ENCODE results near the gene CYFIP2. TPM values are rescaled to one million over a fixed set of nuclear protein-coding genes. Genes with fewer than 3 reads are reported as not detected.

CYFIP2 gene
- total RNA-seq, 1 experiment from 2014 or later = 45.1 TPM

DNA sequence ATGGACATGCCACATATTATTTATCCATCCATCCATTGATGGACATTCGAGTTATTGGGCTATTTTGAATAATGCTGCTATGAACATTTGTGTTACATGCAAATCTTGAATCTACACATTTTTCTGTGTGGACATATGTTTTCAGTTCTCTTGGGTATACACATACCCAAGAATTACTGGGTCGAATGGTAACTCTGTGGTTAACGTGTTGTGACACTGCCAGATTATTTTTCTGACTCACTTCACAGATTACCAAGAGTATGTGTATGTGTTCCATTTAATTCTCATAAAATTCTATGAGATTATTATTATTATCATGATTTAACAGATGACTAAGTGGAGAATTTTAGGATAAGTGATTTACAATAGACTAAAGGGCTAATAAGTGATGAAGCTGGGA lies 26.7 kb downstream of the CYFIP2 start:
- Histone ChIP-seq H4K20me1 (ENCODE audit: insufficient read depth) (no peaks in the 10 kb centered on the region), H3K27me3 (ENCODE audit: insufficient read depth, low read length) (no peaks in the 10 kb centered on the region), H3K9ac (ENCODE audit: low read length) (no peak overlapping the region), H2AFZ (ENCODE audit: low read depth, low read length, poor library complexity, severe bottlenecking) (no peak overlapping the region), H3K79me2 (ENCODE audit: insufficient read depth, low read length) (no peaks in the 10 kb centered on the region), H3K9me3 (ENCODE audit: control insufficient read depth in 1 of 2, insufficient read depth in 1 of 2, low read depth in 1 of 2, low read length in 2 of 2) (no peaks in the 10 kb centered on the region), H3K9me2 (ENCODE audit: insufficient read depth) (no peaks in the 10 kb centered on the region; the same call in 1 of the 2 replicates), H3K4me2 (ENCODE audit: low read length) (no peak overlapping the region), H3K27ac (ENCODE audit: low read depth, low read length) (no peak overlapping the region), H3K36me3 (ENCODE audit: control insufficient read depth in 1 of 2, insufficient read depth in 2 of 2, low read length in 2 of 2) (0 out of 4 replicates have a peak, but pooled peaks cover 0 to 2% of the 10 kb centered on the region in 2 experiments), H3K4me3 (replicated peaks in 1 of 2; ENCODE audit: low read depth in 1 of 2, low read length in 2 of 2) (no peak overlapping the region), H3K4me1 (ENCODE audit: control insufficient read depth in 1 of 2, insufficient read depth in 2 of 2, low read length in 2 of 2) (peaks cover 10 to 19% of the 10 kb centered on the region in 2 experiments)
- POLR2A ChIA-PET = no interaction called here
- TF ChIP-seq CEBPB (IDR thresholded peaks at IDR 0.05; ENCODE audit: low read depth) = no peak
- no peak for TF ChIP-seq EZH2 (IDR thresholded peaks at IDR 0.05)
- no peak for TF ChIP-seq JUND (IDR thresholded peaks at IDR 0.05)
- TF ChIP-seq EGR1 (IDR thresholded peaks at IDR 0.05; ENCODE audit: low read depth) = no peak
- TF ChIP-seq SP1 (IDR thresholded peaks at IDR 0.05; ENCODE audit: low read depth) = no peak
- RAD21 ChIA-PET (ENCODE audit: low non-redundant PET in 1 of 2, low total read pairs in 2 of 2, uncharacterized antibody in 2 of 2, unreplicated experiment in 2 of 2) = no interaction called here
- CTCF ChIA-PET = no interaction called here
- no TSS peak for BruUV-seq (replicated peaks)
- DNase-seq (ENCODE audit: low read depth, low spot score) = no peak
- intact Hi-C loops (cut with micrococcal nuclease) = no loop called here
- ATAC-seq = no peak

DNA sequence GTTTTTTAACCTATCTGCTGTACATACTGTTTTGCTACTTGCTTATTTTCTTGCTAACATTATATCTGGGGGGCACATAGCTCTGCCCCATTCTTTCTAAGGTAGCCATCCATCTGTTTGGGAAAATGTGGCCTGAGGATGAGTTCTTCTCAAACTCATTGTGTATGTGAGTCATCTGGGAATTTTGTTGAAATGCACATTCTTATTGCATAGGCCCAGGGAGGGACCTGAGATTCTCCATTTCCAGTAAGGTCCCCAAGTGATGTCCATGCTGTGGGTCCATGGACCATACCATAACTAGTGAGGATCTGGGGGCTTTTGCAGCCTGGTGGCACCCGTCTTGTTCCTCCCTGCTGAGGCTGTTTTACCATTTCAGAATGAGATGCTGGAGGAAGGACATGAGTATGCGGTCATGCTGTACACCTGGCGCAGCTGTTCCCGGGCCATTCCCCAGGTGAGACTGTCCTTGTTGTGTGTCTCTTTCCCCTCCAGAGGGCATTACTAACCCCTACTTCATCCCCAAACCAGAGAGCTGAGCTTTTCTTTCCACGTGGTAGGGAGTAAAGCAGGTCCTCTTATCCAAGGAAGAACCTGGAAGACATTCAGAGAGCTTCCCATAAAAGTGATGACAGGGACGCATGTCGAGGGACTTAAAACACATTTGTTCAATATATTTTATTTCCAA lies 28.6 kb downstream of the CYFIP2 start:
- intact Hi-C loops (cut with micrococcal nuclease) = no loop called here
- no peaks in the 10 kb centered on the region for H4K20me1 ChIP-seq (ENCODE audit: insufficient read depth)
- no TSS peak for BruUV-seq (replicated peaks)
- no peaks in the 10 kb centered on the region for H3K36me3 ChIP-seq (ENCODE audit: control insufficient read depth in 1 of 2, insufficient read depth in 2 of 2, low read length in 2 of 2)
- TF ChIP-seq, protein P1, sequence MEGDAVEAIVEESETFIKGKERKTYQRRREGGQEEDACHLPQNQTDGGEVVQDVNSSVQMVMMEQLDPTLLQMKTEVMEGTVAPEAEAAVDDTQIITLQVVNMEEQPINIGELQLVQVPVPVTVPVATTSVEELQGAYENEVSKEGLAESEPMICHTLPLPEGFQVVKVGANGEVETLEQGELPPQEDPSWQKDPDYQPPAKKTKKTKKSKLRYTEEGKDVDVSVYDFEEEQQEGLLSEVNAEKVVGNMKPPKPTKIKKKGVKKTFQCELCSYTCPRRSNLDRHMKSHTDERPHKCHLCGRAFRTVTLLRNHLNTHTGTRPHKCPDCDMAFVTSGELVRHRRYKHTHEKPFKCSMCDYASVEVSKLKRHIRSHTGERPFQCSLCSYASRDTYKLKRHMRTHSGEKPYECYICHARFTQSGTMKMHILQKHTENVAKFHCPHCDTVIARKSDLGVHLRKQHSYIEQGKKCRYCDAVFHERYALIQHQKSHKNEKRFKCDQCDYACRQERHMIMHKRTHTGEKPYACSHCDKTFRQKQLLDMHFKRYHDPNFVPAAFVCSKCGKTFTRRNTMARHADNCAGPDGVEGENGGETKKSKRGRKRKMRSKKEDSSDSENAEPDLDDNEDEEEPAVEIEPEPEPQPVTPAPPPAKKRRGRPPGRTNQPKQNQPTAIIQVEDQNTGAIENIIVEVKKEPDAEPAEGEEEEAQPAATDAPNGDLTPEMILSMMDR (IDR thresholded peaks at IDR 0.05 in 2 of 3, conservative IDR thresholded peaks at IDR 0.05 in 1 of 3; ENCODE audit: borderline replicate concordance in 1 of 3, insufficient read depth in 1 of 3, low read depth in 2 of 3, low read length in 2 of 3) = peak in 2 of 3 experiments; percentile 22 to 39; a peak in 3 of 6 replicates
- TF ChIP-seq TCF7L2 (IDR thresholded peaks at IDR 0.05; ENCODE audit: borderline replicate concordance, extremely low read depth, insufficient read depth, insufficient read length) (no peak), POLR2AphosphoS5 (IDR thresholded peaks at IDR 0.05; ENCODE audit: low read depth, low read length) (no peak), CEBPB (IDR thresholded peaks at IDR 0.05; ENCODE audit: low read depth) (no peak)
- TF ChIP-seq, protein P2, sequence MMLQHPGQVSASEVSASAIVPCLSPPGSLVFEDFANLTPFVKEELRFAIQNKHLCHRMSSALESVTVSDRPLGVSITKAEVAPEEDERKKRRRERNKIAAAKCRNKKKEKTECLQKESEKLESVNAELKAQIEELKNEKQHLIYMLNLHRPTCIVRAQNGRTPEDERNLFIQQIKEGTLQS (IDR thresholded peaks at IDR 0.05) = no peak
- H3K9me3 ChIP-seq (ENCODE audit: control insufficient read depth in 1 of 2, insufficient read depth in 1 of 2, low read depth in 1 of 2, low read length in 2 of 2) = no peaks in the 10 kb centered on the region
- no peaks in the 10 kb centered on the region; the same call in 1 of the 2 replicates for H3K9me2 ChIP-seq (ENCODE audit: insufficient read depth)
- POLR2A ChIA-PET = interaction anchor here (0.5 kb wide), 1 partner anchor 29 kb away, joined by 3 read pairs; the partner anchor contains the start of gene CYFIP2
- no peaks in the 10 kb centered on the region for H3K79me2 ChIP-seq (ENCODE audit: insufficient read depth, low read length)
- RAD21 ChIA-PET (ENCODE audit: low non-redundant PET in 1 of 2, low total read pairs in 2 of 2, uncharacterized antibody in 2 of 2, unreplicated experiment in 2 of 2) = no interaction called here
- DNase-seq (ENCODE audit: low read depth, low spot score) (no peak), ATAC-seq (peak; percentile 65)
- H3K27ac ChIP-seq (ENCODE audit: low read depth, low read length) = no peak overlapping the region
- H3K27me3 ChIP-seq (ENCODE audit: insufficient read depth, low read length) = no peaks in the 10 kb centered on the region
- no peak overlapping the region for H3K9ac ChIP-seq (ENCODE audit: low read length)
- H3K4me3 ChIP-seq (replicated peaks in 1 of 2; ENCODE audit: low read depth in 1 of 2, low read length in 2 of 2) = no peak overlapping the region
- peaks cover 10 to 19% of the 10 kb centered on the region in 2 experiments for H3K4me1 ChIP-seq (ENCODE audit: control insufficient read depth in 1 of 2, insufficient read depth in 2 of 2, low read length in 2 of 2)
- CTCF ChIA-PET = interaction anchor here (0.6 kb wide), 1 partner anchor 9 kb away, joined by 3 read pairs; no protein-coding TSS in a partner anchor
- H2AFZ ChIP-seq (ENCODE audit: low read depth, low read length, poor library complexity, severe bottlenecking) = no peak overlapping the region
- no peak overlapping the region for H3K4me2 ChIP-seq (ENCODE audit: low read length)

Measured in HCT116 (cell line).